HG03575 (cell line): Measurements from ENCODE around the gene OR8U1.
"Not testable (repeated sequence)": the region's sequence is repeated elsewhere in the genome, so short reads cannot be mapped to it uniquely, and the experiment has no call there.

Source experiments
- ATAC-seq: cut with Tn5 transposase; IDR thresholded peaks from one replicate; pipeline ENCODE4 v1.9.1; 2021; ENCODE audit not compliant: unreplicated experiment, insufficient number of reproducible peaks, low FRiP score; ENCODE audit errors: extremely low read depth

The OR8U1 gene

DNA sequence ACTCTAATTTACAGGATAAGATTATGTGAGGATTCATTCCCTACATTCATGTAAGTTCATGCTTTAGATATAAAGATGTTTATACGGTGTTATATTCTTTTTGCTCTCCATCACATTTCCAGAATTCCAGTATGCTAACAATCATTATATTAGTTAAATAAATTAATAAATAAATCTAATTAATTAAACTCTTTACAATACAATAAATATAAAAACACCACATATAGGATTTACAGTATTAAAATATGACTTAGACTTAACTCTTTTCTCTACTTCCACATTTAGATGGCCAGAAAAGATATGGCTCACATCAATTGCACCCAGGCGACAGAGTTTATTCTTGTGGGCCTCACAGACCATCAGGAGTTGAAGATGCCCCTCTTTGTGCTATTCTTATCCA is at the start of gene OR8U1:
Gene OR8U1, plus strand, starts transcription at position 301 of the 400 bp plus-strand sequence. Its CDS starts 0 bp downstream, at position 301.
- no peak for ATAC-seq

GRCh38 chr11:56331861-56332491 is 43.4 kb upstream of the OR8U1 start:
- no peak for ATAC-seq

GRCh38 chr11:56333156-56333555 is 42.3 kb upstream of the OR8U1 start:
- ATAC-seq = no peak

GRCh38 chr11:56340289-56340688 is 35.1 kb upstream of the OR8U1 start:
- no peak for ATAC-seq

DNA sequence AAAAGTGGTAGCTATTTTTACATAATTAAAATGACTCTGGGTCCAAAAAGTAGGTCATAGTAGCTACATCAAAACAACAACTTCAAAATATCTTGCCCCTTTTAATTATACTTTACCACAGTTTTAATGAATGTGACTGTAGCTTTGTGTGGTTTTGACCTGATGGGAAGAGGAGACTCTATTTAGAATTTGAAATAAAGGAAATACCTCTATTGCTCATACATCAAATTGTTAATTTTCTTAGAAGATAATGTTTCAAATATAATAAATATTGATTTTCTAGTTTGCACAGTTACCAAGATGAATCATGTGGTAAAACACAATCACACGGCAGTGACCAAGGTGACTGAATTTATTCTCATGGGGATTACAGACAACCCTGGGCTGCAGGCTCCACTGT is 29.7 kb upstream of the OR8U1 start, which contains the start of gene OR8K1:
Gene OR8K1, plus strand, starts transcription at position 301 of the 400 bp plus-strand sequence. Its CDS starts 0 bp downstream, at position 301.
- ATAC-seq = no peak

DNA sequence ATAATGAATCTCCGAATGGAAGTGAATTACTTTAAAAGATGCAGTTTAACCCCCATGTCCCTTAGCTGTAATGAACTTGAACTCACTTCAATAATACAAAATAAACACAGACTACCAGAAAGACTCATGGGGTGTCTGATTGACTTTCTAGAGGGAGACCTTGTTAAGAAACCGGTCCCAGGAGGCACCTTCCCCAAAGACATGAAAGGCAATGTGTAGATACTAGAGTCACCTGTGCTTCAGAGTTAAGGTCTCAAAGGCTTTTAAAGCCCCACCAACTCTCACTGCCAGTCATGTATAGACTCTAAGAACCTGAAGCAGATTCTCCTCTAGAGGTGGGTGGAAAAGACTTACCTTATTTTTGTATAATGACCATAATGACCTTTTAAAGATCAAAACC is 21.4 kb upstream of the OR8U1 start, which contains the start of gene OR8J1:
Gene OR8J1, plus strand, starts transcription at position 301 of the 400 bp plus-strand sequence. CDS start 5,956 bp downstream, outside the sequence.
- no peak for ATAC-seq

DNA sequence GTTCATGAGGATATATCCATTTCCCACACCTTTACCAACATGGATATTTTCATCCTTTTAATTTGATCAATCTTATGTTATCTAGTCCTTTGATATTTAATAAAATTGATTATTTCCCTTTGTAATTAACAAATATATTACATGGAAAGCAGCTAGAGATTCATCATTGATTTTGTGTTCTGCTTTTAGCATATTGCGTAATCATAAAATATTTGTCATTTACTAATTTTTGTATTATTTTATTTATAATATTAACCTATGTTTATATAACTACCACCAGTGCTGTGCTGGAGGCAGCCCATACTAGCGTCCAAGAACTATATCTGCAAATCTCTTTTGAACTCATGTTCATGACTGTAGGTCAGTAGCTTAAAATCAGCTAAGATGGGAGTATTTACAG is 4.7 kb downstream of the OR8U1 start:
- no peak for ATAC-seq

GRCh38 chr11:56394381-56394780 is 19.0 kb downstream of the OR8U1 start:
- ATAC-seq = no peak

DNA sequence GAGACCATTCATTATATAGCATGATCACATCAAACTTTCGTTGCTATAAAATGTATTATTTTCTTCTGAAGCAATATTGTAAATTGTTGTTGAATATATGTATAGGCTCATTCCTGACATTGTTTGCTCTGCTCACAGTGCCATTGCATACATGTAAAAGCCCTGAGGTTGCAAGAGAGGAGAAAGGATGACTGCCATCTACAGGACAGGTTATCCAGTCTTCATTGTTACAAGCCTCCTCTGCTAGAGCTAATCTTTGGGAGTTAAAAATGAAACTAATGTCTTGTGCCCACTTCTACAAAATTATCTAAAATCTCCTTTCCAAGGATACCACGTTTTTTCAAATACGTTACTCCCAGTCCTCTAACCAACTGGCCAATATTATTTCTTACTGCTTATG is 20.6 kb downstream of the OR8U1 start:
- ATAC-seq = no peak

- not testable (repeated sequence) for ATAC-seq
These were observed 26.5 kb downstream of the OR8U1 start for GRCh38 chr11:56401858-56402461.

DNA sequence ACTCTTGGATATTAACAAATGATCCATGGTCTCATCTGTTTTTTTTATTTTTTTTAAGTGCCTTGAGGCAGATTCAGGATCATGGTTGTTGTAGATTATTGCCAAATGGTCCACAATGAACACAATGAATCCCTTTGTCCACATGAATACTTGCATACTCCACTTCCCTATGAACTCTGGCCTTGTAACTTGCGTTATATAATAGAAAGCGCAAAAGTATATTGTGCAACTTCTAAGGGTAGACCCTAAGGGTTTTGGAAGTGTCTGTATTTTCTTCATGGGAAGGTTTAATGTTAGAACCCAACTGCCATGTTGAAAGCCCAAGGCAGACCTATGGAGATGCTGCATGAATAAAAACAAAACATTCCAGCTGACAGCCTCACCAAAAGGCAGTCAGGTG is 29.0 kb downstream of the OR8U1 start:
- no peak for ATAC-seq

- ATAC-seq = no peak
These were observed 35.4 kb downstream of the OR8U1 start for GRCh38 chr11:56410801-56411200.

- no peak for ATAC-seq
These were observed 37.0 kb downstream of the OR8U1 start, which contains the start of gene OR5AL1 for GRCh38 chr11:56412396-56412795. TSS of gene OR5AL1 (plus strand) at chr11:56412696.
